Immature natural killer cell (primary cell): ENCODE results near the gene CRYBG1. TPM values are rescaled to one million over a fixed set of nuclear protein-coding genes. Genes with fewer than 3 reads are reported as not detected.

Experiments
- DNase-seq, 3 donors: peaks; one replicate each; pipeline ENCODE4 v3.0.0; 2022; ENCODE audit warnings: mixed read lengths in 1 of 3
- H3K27ac Mint-ChIP-seq, 6 donors: one replicate each; pipeline ENCODE4 v1.8.0; 2020; ENCODE audit warnings: mixed read lengths in 6 of 6, mild to moderate bottlenecking in 5 of 6, inconsistent platforms in 4 of 6, moderate library complexity in 3 of 6
- H3K27me3 Mint-ChIP-seq, 3 donors: one replicate each; pipeline ENCODE4 v1.8.0; 2020 to 2021; ENCODE audit warnings: low read depth in 3 of 3, mild to moderate bottlenecking in 3 of 3, mixed read lengths in 3 of 3, moderate library complexity in 3 of 3, inconsistent platforms in 1 of 3
- H3K36me3 Mint-ChIP-seq, 3 donors: one replicate each; pipeline ENCODE4 v1.8.0; 2020; ENCODE audit warnings: mixed read lengths in 3 of 3, inconsistent platforms in 2 of 3, mild to moderate bottlenecking in 2 of 3
- H3K4me1 Mint-ChIP-seq, 2 donors: one replicate each; pipeline ENCODE4 v1.8.0; 2020; ENCODE audit warnings: inconsistent platforms in 2 of 2, mild to moderate bottlenecking in 2 of 2, mixed read lengths in 2 of 2, moderate library complexity in 1 of 2
- H3K4me3 Mint-ChIP-seq, 5 donors: one replicate each; pipeline ENCODE4 v1.8.0; 2020; ENCODE audit warnings: mild to moderate bottlenecking in 5 of 5, mixed read lengths in 5 of 5, inconsistent platforms in 3 of 5, moderate library complexity in 3 of 5
- H3K9me3 Mint-ChIP-seq, 6 donors: one replicate each; pipeline ENCODE4 v1.8.0; 2020; ENCODE audit warnings: mild to moderate bottlenecking in 6 of 6, mixed read lengths in 6 of 6, inconsistent platforms in 4 of 6, moderate library complexity in 3 of 6
- polyA plus RNA-seq, 3 donors: library from polyadenylated mRNA; unstranded; fragments of 300-500 nt; fragmentation: Illumina TruSeq; gene quantifications; one replicate each; pipeline ENCODE4 v1.2.3, GENCODE V29; 2021

CRYBG1 gene
- polyA plus RNA-seq, 3 donors from 2014 or later: 0.42 to 8.4 (median 3.2) TPM

- Mint-ChIP-seq H3K4me1 (no peaks in the 10 kb centered on the region), H3K27me3 (peaks cover 3 to 10% (median 5%) of the 10 kb centered on the region in 3 donors), H3K27ac (no peak overlapping the region), H3K4me3 (no peak overlapping the region), H3K36me3 (peaks cover 0 to 6% (median 0%) of the 10 kb centered on the region in 3 donors), H3K9me3 (no peaks in the 10 kb centered on the region)
- DNase-seq: no peak
Observed at GRCh38 chr6:106470316-106470715, 109.8 kb downstream of the CRYBG1 start.

GRCh38 chr6:106470811-106471210 lies 110.3 kb downstream of the CRYBG1 start:
- peaks cover 0 to 6% (median 0%) of the 10 kb centered on the region in 3 donors for H3K36me3 Mint-ChIP-seq
- peaks cover 3 to 10% (median 3%) of the 10 kb centered on the region in 3 donors for H3K27me3 Mint-ChIP-seq
- no peaks in the 10 kb centered on the region for H3K9me3 Mint-ChIP-seq
- no peaks in the 10 kb centered on the region for H3K4me1 Mint-ChIP-seq
- H3K4me3 Mint-ChIP-seq: no peak overlapping the region
- no peak for DNase-seq
- H3K27ac Mint-ChIP-seq: no peak overlapping the region

DNA sequence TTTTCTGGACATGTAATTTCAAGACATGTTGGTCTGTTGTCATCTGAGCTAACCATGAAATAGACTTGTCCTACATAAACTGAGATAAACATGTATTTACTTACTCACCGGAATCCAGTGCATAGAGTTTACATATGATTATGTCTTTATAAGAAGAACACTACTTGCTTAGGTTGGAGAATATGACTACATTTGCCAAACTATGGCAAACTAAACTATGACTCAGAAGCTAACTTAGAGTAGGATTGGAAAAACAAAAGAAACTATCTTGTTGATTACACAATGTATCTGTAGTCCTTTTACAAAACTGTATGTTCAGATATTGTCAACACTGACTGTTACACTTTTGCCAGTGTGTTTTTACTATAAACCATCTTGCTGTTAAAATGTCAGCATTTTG lies 113.3 kb downstream of the CRYBG1 start:
- H3K36me3 Mint-ChIP-seq: peaks cover 0 to 4% (median 0%) of the 10 kb centered on the region in 3 donors
- no peak overlapping the region for H3K27ac Mint-ChIP-seq
- no peaks in the 10 kb centered on the region for H3K4me1 Mint-ChIP-seq
- no peaks in the 10 kb centered on the region for H3K9me3 Mint-ChIP-seq
- no peak overlapping the region for H3K4me3 Mint-ChIP-seq
- peaks cover 0 to 5% (median 3%) of the 10 kb centered on the region in 3 donors for H3K27me3 Mint-ChIP-seq
- no peak for DNase-seq

DNA sequence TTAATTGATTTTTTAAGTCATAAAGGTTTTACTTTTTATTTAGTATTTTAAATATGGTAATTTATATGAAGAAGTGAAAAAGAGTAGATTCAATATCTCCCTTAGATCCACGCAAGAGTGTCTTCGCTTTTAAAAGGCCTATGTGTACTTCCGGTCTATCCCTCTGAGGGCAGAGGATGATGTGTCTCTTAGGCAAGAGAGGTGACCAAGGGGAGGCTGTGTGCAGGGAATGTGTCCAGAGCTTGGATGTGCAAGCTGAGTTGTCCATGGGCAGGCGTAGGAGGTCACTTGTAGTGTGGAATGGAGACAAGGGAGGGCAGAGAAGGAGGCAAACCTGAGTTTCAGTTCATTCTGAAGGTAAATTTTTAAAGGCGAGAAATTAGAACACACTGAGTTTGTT lies 113.9 kb downstream of the CRYBG1 start:
- Mint-ChIP-seq H3K36me3 (no peaks in the 10 kb centered on the region), H3K4me1 (no peaks in the 10 kb centered on the region), H3K27me3 (peaks cover 0 to 4% (median 3%) of the 10 kb centered on the region in 3 donors), H3K27ac (no peak overlapping the region), H3K9me3 (no peaks in the 10 kb centered on the region), H3K4me3 (no peak overlapping the region)
- no peak for DNase-seq

DNA sequence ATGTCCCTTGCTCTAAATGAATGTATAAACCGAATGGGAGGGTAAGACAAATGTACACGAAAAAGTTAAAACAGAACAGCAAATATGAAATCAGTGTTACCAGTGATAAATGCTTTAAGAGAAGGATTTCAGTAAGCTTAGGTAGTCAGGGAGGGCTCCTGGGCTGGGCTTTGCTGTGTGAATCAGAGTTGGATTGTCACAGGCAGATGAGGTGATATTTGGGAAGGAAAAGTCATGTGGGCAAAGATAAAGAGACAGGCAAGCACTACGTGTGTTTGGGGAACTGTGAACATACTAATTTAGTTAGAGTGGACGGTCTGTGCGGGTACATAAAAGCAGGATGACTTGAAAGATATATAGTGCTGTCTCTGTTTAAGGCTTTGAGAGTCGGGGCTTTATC lies 114.8 kb downstream of the CRYBG1 start:
- no peak overlapping the region for H3K4me3 Mint-ChIP-seq
- H3K27me3 Mint-ChIP-seq: peaks cover 0 to 3% (median 0%) of the 10 kb centered on the region in 3 donors
- no peak for DNase-seq
- no peaks in the 10 kb centered on the region for H3K9me3 Mint-ChIP-seq
- H3K36me3 Mint-ChIP-seq: no peaks in the 10 kb centered on the region
- H3K4me1 Mint-ChIP-seq: no peaks in the 10 kb centered on the region
- H3K27ac Mint-ChIP-seq: no peak overlapping the region

DNA sequence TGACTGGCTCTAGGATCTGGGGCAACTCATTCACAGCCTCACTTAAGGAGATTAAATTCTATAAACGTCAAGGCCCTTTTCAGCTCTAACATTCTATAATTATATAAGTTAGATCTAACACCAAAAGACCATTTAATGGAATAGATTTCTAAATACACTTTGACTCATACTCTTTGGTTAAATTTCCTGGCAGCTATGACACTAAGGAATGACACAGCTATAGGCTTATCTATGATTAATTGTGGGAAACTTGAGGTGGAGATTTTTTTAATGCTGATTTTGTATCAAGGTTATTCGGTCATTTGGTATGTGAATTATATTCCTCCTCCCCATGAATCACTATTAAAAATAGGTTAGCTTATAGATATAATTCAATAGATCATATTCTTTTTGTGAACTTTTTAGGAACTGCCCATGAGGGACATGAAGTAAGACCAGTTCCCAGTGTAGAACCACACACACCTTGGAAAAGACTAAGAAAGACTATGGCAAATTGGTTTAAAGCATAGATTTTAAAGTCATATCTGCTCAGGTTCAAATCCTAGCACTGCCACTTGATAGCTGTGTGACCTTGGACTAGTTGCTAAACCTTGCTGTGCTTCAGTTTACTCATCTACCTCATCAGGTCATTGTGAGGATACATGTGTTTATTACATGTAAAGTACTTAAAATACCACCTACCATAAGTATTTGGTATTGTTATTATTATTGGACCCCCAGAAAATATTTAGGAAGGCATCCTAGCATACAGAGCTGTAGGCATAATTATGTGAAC lies 116.0 kb downstream of the CRYBG1 start:
- no peak overlapping the region for H3K27ac Mint-ChIP-seq
- no peaks in the 10 kb centered on the region for H3K9me3 Mint-ChIP-seq

DNA sequence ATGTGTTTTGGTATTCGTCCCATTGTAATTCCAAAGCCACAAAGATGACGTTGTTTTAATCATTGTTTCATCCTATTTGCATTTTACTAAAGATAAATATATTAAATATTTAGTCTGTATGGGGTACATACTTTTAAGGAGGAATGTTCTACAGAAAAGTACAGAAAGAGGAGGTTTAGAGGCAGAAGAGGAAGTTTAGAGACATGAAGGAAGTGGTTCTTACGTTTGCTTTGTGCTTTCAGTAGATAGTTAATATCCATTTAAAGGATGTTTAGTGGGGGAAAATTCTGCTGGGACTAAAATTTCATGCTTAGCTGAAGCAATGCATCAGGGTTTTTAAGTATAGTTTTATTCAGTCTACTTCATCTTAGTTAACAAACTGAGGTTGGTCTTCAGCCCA lies 116.6 kb downstream of the CRYBG1 start:
- DNase-seq: no peak
- H3K9me3 Mint-ChIP-seq: no peaks in the 10 kb centered on the region
- no peaks in the 10 kb centered on the region for H3K4me1 Mint-ChIP-seq
- H3K27me3 Mint-ChIP-seq: no peaks in the 10 kb centered on the region
- H3K4me3 Mint-ChIP-seq: no peak overlapping the region
- H3K36me3 Mint-ChIP-seq: no peaks in the 10 kb centered on the region
- H3K27ac Mint-ChIP-seq: no peak overlapping the region

More for the DNA sequence above, 116.0 kb downstream of the CRYBG1 start:
- no peaks in the 10 kb centered on the region for H3K27me3 Mint-ChIP-seq
- no peaks in the 10 kb centered on the region for H3K4me1 Mint-ChIP-seq
- no peak overlapping the region for H3K4me3 Mint-ChIP-seq
- H3K36me3 Mint-ChIP-seq: no peaks in the 10 kb centered on the region
- DNase-seq: no peak

DNA sequence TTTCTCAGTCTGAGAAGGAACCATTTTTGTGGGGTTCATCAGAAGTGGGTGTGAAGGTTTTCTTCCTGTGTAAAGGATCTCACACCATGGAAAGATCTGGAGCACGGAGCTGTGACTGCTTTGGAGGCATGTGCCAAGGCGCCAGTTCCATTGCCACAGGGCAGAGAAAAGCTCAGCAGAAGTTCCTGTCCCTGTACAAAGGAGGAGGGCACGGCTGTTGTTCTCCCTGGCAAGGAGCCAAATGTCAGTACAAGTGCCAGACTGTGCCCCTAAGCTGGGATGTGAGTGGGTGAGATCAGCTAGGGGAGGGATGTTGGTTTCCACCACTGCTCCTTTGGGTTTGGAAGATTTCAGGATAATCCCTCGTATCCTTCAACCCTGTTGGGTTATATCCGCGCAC lies 117.3 kb downstream of the CRYBG1 start:
- no peaks in the 10 kb centered on the region for H3K36me3 Mint-ChIP-seq
- no peak for DNase-seq
- no peaks in the 10 kb centered on the region for H3K9me3 Mint-ChIP-seq
- H3K27me3 Mint-ChIP-seq: no peaks in the 10 kb centered on the region
- no peak overlapping the region for H3K4me3 Mint-ChIP-seq
- no peak overlapping the region for H3K27ac Mint-ChIP-seq
- no peaks in the 10 kb centered on the region for H3K4me1 Mint-ChIP-seq

- no peaks in the 10 kb centered on the region for H3K4me1 Mint-ChIP-seq
- H3K4me3 Mint-ChIP-seq: no peak overlapping the region
- no peaks in the 10 kb centered on the region for H3K36me3 Mint-ChIP-seq
- no peak overlapping the region for H3K27ac Mint-ChIP-seq
- peaks cover 0 to 3% (median 0%) of the 10 kb centered on the region in 3 donors for H3K27me3 Mint-ChIP-seq
- no peak for DNase-seq
- H3K9me3 Mint-ChIP-seq: no peaks in the 10 kb centered on the region
Observed at GRCh38 chr6:106486236-106486635, 125.7 kb downstream of the CRYBG1 start.

- Mint-ChIP-seq H3K36me3 (no peaks in the 10 kb centered on the region), H3K27me3 (peaks cover 0 to 3% (median 2%) of the 10 kb centered on the region in 3 donors), H3K27ac (no peak overlapping the region), H3K4me1 (no peaks in the 10 kb centered on the region), H3K9me3 (no peaks in the 10 kb centered on the region), H3K4me3 (no peak overlapping the region)
- no peak for DNase-seq
Observed at GRCh38 chr6:106488494-106489370, 128.2 kb downstream of the CRYBG1 start.

GRCh38 chr6:106490030-106490429 lies 129.5 kb downstream of the CRYBG1 start:
- Mint-ChIP-seq H3K4me1 (no peaks in the 10 kb centered on the region), H3K9me3 (no peaks in the 10 kb centered on the region)

GRCh38 chr6:106490436-106490835 lies 129.9 kb downstream of the CRYBG1 start:
- H3K4me1 Mint-ChIP-seq: no peaks in the 10 kb centered on the region
- H3K36me3 Mint-ChIP-seq: no peaks in the 10 kb centered on the region
- no peaks in the 10 kb centered on the region for H3K9me3 Mint-ChIP-seq
- H3K27ac Mint-ChIP-seq: no peak overlapping the region
- DNase-seq: no peak
- H3K4me3 Mint-ChIP-seq: no peak overlapping the region
- peaks cover 2% of the 10 kb centered on the region in 3 donors for H3K27me3 Mint-ChIP-seq

More at GRCh38 chr6:106490030-106490429, 129.5 kb downstream of the CRYBG1 start:
- peaks cover under 1 to 3% (median 2%) of the 10 kb centered on the region in 3 donors for H3K27me3 Mint-ChIP-seq
- no peak overlapping the region for H3K27ac Mint-ChIP-seq
- H3K4me3 Mint-ChIP-seq: no peak overlapping the region
- no peak for DNase-seq
- H3K36me3 Mint-ChIP-seq: no peaks in the 10 kb centered on the region

DNA sequence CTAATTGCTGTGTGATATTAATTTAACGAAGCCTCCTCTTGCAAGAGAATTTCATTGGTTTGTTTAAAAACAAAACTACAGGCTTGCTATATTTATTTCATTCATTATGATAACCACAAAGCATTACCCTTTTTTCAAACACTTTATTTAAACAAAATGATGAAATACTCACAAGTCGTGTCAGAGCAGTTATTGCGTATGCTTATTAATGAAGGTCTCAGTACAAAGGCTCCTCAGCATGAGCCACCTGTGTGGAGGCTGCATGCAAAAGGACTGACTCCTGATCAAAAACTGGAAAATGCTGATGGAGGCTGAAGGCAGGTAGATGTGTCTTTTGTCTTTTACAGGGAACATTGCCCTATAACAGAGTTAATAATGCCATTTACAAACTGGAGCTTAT lies 130.5 kb downstream of the CRYBG1 start:
- Mint-ChIP-seq H3K9me3 (no peaks in the 10 kb centered on the region), H3K36me3 (no peaks in the 10 kb centered on the region), H3K4me1 (no peaks in the 10 kb centered on the region), H3K27ac (no peak overlapping the region), H3K27me3 (peaks cover 1 to 2% (median 2%) of the 10 kb centered on the region in 3 donors), H3K4me3 (no peak overlapping the region)
- no peak for DNase-seq

DNA sequence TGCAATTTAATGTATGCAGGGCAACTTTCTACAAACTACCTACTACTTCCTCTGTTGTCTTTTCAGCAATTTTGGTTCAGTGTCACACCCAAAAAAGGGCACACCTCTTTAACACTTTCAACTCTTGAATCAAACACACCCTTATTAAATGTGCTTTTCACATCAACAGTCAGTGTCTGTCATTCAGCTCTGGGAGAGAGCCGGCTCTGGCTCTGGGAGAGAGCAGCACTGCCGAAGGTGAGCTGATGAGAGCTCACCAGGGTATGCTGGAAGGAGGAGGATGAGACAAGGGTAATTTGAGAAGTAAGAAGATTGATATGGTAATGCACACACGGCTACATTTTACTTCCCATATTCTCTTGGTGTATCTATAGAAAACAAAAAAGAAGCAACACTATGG lies 134.5 kb downstream of the CRYBG1 start:
- H3K36me3 Mint-ChIP-seq: no peaks in the 10 kb centered on the region
- no peak overlapping the region for H3K27ac Mint-ChIP-seq
- DNase-seq: no peak
- H3K27me3 Mint-ChIP-seq: peaks cover 0 to 2% (median 2%) of the 10 kb centered on the region in 3 donors
- no peak overlapping the region for H3K4me3 Mint-ChIP-seq
- H3K9me3 Mint-ChIP-seq: no peaks in the 10 kb centered on the region
- H3K4me1 Mint-ChIP-seq: no peaks in the 10 kb centered on the region
